Heart right ventricle (tissue), 16 donors: ENCODE data around the gene SEC16A. TPM values are rescaled to one million over a fixed set of nuclear protein-coding genes. Genes with fewer than 3 reads are reported as not detected.

Experiments
- ATAC-seq, 8 donors: fragments of 200-7000 bp; cut with Tn5 transposase; one replicate each; pipeline ENCODE4 v1.9.1; 2020; ENCODE audit warnings: mild to moderate bottlenecking in 8 of 8, moderate library complexity in 8 of 8, moderate number of reproducible peaks in 1 of 8
- DNase-seq, 2 donors: peaks; one replicate each; pipeline ENCODE4 v3.0.0-alpha.2; 2020
- H3K27ac ChIP-seq, 10 donors: fragments of 200-600 bp; sonication (generic) in 2 of 10; one replicate each; pipeline versions ENCODE4 v1.5.0 to v1.8.0; 2020 to 2022; ENCODE audit warnings: mild to moderate bottlenecking in 3 of 10
- H3K27me3 ChIP-seq, 7 donors: fragments of 200-600 bp; one replicate each; pipeline ENCODE4 v1.8.0; 2021 to 2022; ENCODE audit warnings: mild to moderate bottlenecking in 2 of 7
- H3K36me3 ChIP-seq, 9 donors: fragments of 200-600 bp; sonication (generic) in 1 of 9; one replicate each; pipeline versions ENCODE4 v1.5.0 to v1.8.0; 2020 to 2022; ENCODE audit warnings: mild to moderate bottlenecking in 2 of 9
- H3K4me1 ChIP-seq, 9 donors: fragments of 200-600 bp; sonication (generic) in 1 of 9; one replicate each; pipeline versions ENCODE4 v1.5.0 to v1.8.0; 2020 to 2022; ENCODE audit warnings: mild to moderate bottlenecking in 4 of 9
- H3K4me3 ChIP-seq, 10 donors: fragments of 200-600 bp; sonication (generic) in 2 of 10; one replicate each; pipeline versions ENCODE4 v1.5.0 to v1.8.0; 2020 to 2022; ENCODE audit warnings: mild to moderate bottlenecking in 7 of 10, moderate library complexity in 2 of 10
- H3K9me3 ChIP-seq, 11 donors: fragments of 200-600 bp in 10 of 11; sonication (generic) in 2 of 11; one replicate each; pipeline versions ENCODE4 v1.5.0 to v1.8.0; 2013 to 2022; ENCODE audit warnings: mild to moderate bottlenecking in 2 of 11, control low read depth in 1 of 11, moderate library complexity in 1 of 11
- CTCF ChIP-seq, 9 donors: fragments of 200-600 bp; sonication (generic) in 2 of 9; IDR thresholded peaks; one replicate each; pipeline versions ENCODE4 v1.5.0 to v1.8.0; 2021 to 2022; ENCODE audit warnings: antibody characterized with exemption in 9 of 9, mild to moderate bottlenecking in 5 of 9, moderate library complexity in 1 of 9
- WGBS, 2 donors: extraction: QIAGEN DNeasy Blood & Tissue Kit; methylation state at CpG; one replicate each; pipeline ENCODE4 v1.1.7; 2013; ENCODE audit warnings: inconsistent platforms in 1 of 2; 5-methylcytosine and 5-hydroxymethylcytosine counted together
- intact Hi-C, 10 donors: fragments of 100-400 bp; cut with DNase I; formaldehyde crosslinking; loops; one replicate each; pipeline versions ENCODE4 v1.11.1 to v1.14.2; 2022
- polyA plus RNA-seq, 2 donors: library from polyadenylated mRNA; stranded (reverse); fragments of 200-250 nt; gene quantifications; one replicate each; pipeline ENCODE4 v1.2.3, GENCODE V29; 2013
- total RNA-seq, 10 donors: library from RNA; stranded (reverse); fragmentation: NEBNext Ultra II Directional in 3 of 10; extraction: Animal tissue kit (Norgen Biotek cat#: 25700) in 3 of 10; gene quantifications; one replicate each; pipeline versions ENCODE4 v1.2.1 to v1.2.4, GENCODE V29; 2021 to 2023
- donor health status: Arrhythmogenic right ventricular cardiomyopathy.
- donor health status: ischemic (EF 13 %, LVEDD 7.1; RV severe dilation, severe dysfunction).
- donor health status: healthy with polysubstance abuse.
- donor health status: DM: no; HTN: yes; CAD: no.
- donor health status: DM: no; HTN: no; CAD: no.
- donor health status: ischemic (EF 25% LVEDD 6.9; RV normal size, moderate dysfunction).
- donor health status: ischemic (EF 25% LVEDD 5.7; RV mildly dilated, moderate dysfunction).
- donor health status: healthy.
- donor health status: DM: yes; HTN: yes; CAD: no.
- donor health status: Ischemic cardiomyopathy.
- donor health status: ischemic (EF 35%, LVEDD 5.7; RV mildly dilated, moderate dysfunction).
- donor health status: nonischemic (EF 11% LVEDD 7.7; RV severe dilation, severe dysfunction).
- donor health status: DM: yes; HTN: yes; CAD: no.
- donor health status: PGD.
- donor health status: ischemic (EF 29% LVEDD 5.4; RV normal size, mild dysfunction).
- donor health status: nonischemic (EF 23%, LVEDD 6.1; RV moderate dilation, normal function).

The SEC16A gene
- total and polyA plus RNA-seq, 12 donors: 21.9 to 35.9 (median 28.6) TPM

GRCh38 chr9:136517012-136517743 is 34.3 kb upstream of the SEC16A start:
- Histone ChIP-seq H3K4me1 (peaks cover 3 to 44% (median 19%) of the 10 kb centered on the region in 9 donors), H3K9me3 (no peaks in the 10 kb centered on the region), H3K27ac (peak overlapping the region in 3 of 10 donors; percentile 16 to 30 (median 26)), H3K27me3 (no peaks in the 10 kb centered on the region), H3K4me3 (no peak overlapping the region), H3K36me3 (peaks cover 15 to 100% (median 55%) of the 10 kb centered on the region in 9 donors)
- 93% methylated on average over 36 to 37 of the region's 37 CpGs for WGBS, 2 donors
- intact Hi-C loops: no loop called here
- DNase-seq: no peak
- no peak for TF ChIP-seq CTCF (IDR thresholded peaks at IDR 0.05)
- ATAC-seq: no peak

- Histone ChIP-seq H3K9me3 (no peaks in the 10 kb centered on the region), H3K27me3 (no peaks in the 10 kb centered on the region), H3K4me3 (no peak overlapping the region), H3K27ac (peak overlapping the region in 2 of 10 donors; percentile 22 to 26), H3K36me3 (peaks cover 15 to 100% (median 55%) of the 10 kb centered on the region in 9 donors), H3K4me1 (peaks cover 7 to 44% (median 18%) of the 10 kb centered on the region in 9 donors)
- TF ChIP-seq CTCF (IDR thresholded peaks at IDR 0.05): no peak
- intact Hi-C loops: no loop called here
- DNase-seq: no peak
- WGBS, 2 donors: 79 to 86% methylated on average over 19 of the region's 19 CpGs
- no peak for ATAC-seq
Observed at GRCh38 chr9:136516191-136516654, 33.4 kb upstream of the SEC16A start.

- H3K27me3 ChIP-seq: no peaks in the 10 kb centered on the region
- peak overlapping the region in 2 of 10 donors; percentile 2 to 98 for H3K27ac ChIP-seq
- TF ChIP-seq CTCF (IDR thresholded peaks at IDR 0.05): no peak
- peaks cover 15 to 100% (median 59%) of the 10 kb centered on the region in 9 donors for H3K36me3 ChIP-seq
- intact Hi-C loops: no loop called here
- H3K4me1 ChIP-seq: peaks cover 13 to 51% (median 28%) of the 10 kb centered on the region in 9 donors
- ATAC-seq (no peak), DNase-seq (no peak)
- H3K9me3 ChIP-seq: no peaks in the 10 kb centered on the region
- WGBS, 2 donors: 95% methylated on average over 28 of the region's 28 CpGs
- no peak overlapping the region for H3K4me3 ChIP-seq
Observed at GRCh38 chr9:136515276-136515675, 32.4 kb upstream of the SEC16A start.

GRCh38 chr9:136514022-136514714 is 31.3 kb upstream of the SEC16A start:
- WGBS, 2 donors: 89 to 91% methylated on average over 29 of the region's 29 CpGs
- Histone ChIP-seq H3K36me3 (peaks cover 17 to 100% (median 64%) of the 10 kb centered on the region in 9 donors), H3K4me1 (peaks cover 13 to 62% (median 35%) of the 10 kb centered on the region in 9 donors), H3K27ac (peak overlapping the region in 6 of 10 donors; percentile 2 to 98 (median 92)), H3K4me3 (no peak overlapping the region), H3K9me3 (no peaks in the 10 kb centered on the region), H3K27me3 (no peaks in the 10 kb centered on the region)
- DNase-seq: no peak
- intact Hi-C loops: no loop called here
- ATAC-seq: no peak
- TF ChIP-seq CTCF (IDR thresholded peaks at IDR 0.05): no peak
